K562 (cell line): ENCODE results near the gene GNAI3.

ENCODE experiments used
- FIP1L1 ChIP-seq: fragments of 200-400 bp; formaldehyde crosslinking; IDR thresholded peaks from 2 replicates; pipeline ENCODE4 v1.6.1; 2018; ENCODE audit warnings: mild to moderate bottlenecking, low read depth, low read length; ENCODE audit not compliant: poor library complexity, severe bottlenecking
- GABPA ChIP-seq: fragments of 200-800 bp; sonication (Bioruptor generic); conservative IDR thresholded peaks from 2 replicates; pipeline ENCODE4 v1.6.1; 2016; ENCODE audit warnings: low read depth, missing genetic modification characterization, missing compliant biosample characterization
- KDM5B ChIP-seq: fragments of 200-600 bp; sonication (generic); IDR thresholded peaks from 2 replicates; pipeline ENCODE4 v1.6.1; 2012; ENCODE audit warnings: low read depth, mild to moderate bottlenecking, moderate library complexity, low read length, control low read depth, inconsistent platforms; ENCODE audit not compliant: insufficient replicate concordance
- KLF16 ChIP-seq: IDR thresholded peaks from 2 replicates; pipeline ENCODE4 v1.6.1; 2016; ENCODE audit warnings: antibody characterized with exemption
- U2AF2 ChIP-seq: fragments of 200-400 bp; formaldehyde crosslinking; optimal IDR thresholded peaks from 2 replicates; pipeline ENCODE3; 2017; ENCODE audit warnings: low read depth, mild to moderate bottlenecking, low read length
- USF2 ChIP-seq: sonication (generic); formaldehyde crosslinking; IDR thresholded peaks from 2 replicates; pipeline ENCODE4 v1.5.0; 2020; ENCODE audit warnings: missing genetic modification reagents
- ZC3H4 ChIP-seq: sonication (generic); formaldehyde crosslinking; IDR thresholded peaks from 2 replicates; pipeline ENCODE4 v1.9.0; 2021; ENCODE audit warnings: missing genetic modification reagents, borderline replicate concordance
- ZNF197 ChIP-seq: fragments of 200-800 bp; sonication (Bioruptor generic); IDR thresholded peaks from 2 replicates; pipeline ENCODE4 v1.6.1; 2016; ENCODE audit warnings: low read depth, missing genetic modification characterization, missing compliant biosample characterization
- ZNF239 ChIP-seq: fragments of 250-450 bp; sonication (Bioruptor Pico); IDR thresholded peaks from 2 replicates; pipeline ENCODE4 v1.4.0; 2020; ENCODE audit warnings: mild to moderate bottlenecking
- TF ChIP-seq, protein P1 (sequence below): fragments of 450-650 bp; conservative IDR thresholded peaks from 2 replicates; pipeline ENCODE4 v1.6.1; 2016; ENCODE audit warnings: missing genetic modification characterization, low read depth, mild to moderate bottlenecking, control low read depth, missing compliant biosample characterization
- TF ChIP-seq, protein P2 (sequence below): sonication (generic); formaldehyde crosslinking; IDR thresholded peaks from 2 replicates; pipeline ENCODE4 v1.9.0; 2022; ENCODE audit warnings: mild to moderate bottlenecking, missing genetic modification reagents
- TF ChIP-seq, protein P3 (sequence below), 3 experiments: IDR thresholded peaks in 2 of 3; conservative IDR thresholded peaks in 1 of 3; 2 replicates each; pipeline ENCODE4 v1.5.1; 2011 to 2012; ENCODE audit warnings: low read length in 3 of 3, mild to moderate bottlenecking in 3 of 3, control low read depth in 2 of 3, improper control_type of control experiment in 1 of 3, inconsistent platforms in 1 of 3, low read depth in 1 of 3, mixed read lengths in 1 of 3, moderate library complexity in 1 of 3; ENCODE audit not compliant: insufficient read depth in 2 of 3

DNA sequence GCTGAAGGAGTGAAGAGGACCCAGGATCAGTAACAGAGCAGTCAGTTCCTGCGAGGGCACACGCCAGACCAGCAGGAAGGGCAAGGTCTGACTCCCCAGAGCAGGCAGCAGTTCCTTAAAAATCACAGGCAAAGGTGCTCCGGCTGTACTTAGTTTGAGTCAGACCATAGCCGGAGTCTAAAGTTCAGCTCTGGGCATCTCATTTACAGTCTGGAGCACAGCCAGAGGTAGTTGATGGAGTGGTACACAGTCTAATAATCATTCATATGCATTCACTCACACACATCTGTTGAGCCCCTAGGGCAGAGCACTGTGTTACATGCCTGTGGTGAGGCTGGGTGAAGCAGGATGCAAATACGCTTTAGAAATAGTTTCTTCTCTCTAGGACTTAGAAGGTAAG lies 31.5 kb upstream of the GNAI3 start:
- no peak for TF ChIP-seq USF2 (CRISPR knock-in tag)
- TF ChIP-seq, protein P1, sequence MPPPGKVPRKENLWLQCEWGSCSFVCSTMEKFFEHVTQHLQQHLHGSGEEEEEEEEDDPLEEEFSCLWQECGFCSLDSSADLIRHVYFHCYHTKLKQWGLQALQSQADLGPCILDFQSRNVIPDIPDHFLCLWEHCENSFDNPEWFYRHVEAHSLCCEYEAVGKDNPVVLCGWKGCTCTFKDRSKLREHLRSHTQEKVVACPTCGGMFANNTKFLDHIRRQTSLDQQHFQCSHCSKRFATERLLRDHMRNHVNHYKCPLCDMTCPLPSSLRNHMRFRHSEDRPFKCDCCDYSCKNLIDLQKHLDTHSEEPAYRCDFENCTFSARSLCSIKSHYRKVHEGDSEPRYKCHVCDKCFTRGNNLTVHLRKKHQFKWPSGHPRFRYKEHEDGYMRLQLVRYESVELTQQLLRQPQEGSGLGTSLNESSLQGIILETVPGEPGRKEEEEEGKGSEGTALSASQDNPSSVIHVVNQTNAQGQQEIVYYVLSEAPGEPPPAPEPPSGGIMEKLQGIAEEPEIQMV: no peak
- TF ChIP-seq, protein P2, sequence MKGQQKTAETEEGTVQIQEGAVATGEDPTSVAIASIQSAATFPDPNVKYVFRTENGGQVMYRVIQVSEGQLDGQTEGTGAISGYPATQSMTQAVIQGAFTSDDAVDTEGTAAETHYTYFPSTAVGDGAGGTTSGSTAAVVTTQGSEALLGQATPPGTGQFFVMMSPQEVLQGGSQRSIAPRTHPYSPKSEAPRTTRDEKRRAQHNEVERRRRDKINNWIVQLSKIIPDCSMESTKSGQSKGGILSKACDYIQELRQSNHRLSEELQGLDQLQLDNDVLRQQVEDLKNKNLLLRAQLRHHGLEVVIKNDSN: no peak
- TF ChIP-seq, protein P3, sequence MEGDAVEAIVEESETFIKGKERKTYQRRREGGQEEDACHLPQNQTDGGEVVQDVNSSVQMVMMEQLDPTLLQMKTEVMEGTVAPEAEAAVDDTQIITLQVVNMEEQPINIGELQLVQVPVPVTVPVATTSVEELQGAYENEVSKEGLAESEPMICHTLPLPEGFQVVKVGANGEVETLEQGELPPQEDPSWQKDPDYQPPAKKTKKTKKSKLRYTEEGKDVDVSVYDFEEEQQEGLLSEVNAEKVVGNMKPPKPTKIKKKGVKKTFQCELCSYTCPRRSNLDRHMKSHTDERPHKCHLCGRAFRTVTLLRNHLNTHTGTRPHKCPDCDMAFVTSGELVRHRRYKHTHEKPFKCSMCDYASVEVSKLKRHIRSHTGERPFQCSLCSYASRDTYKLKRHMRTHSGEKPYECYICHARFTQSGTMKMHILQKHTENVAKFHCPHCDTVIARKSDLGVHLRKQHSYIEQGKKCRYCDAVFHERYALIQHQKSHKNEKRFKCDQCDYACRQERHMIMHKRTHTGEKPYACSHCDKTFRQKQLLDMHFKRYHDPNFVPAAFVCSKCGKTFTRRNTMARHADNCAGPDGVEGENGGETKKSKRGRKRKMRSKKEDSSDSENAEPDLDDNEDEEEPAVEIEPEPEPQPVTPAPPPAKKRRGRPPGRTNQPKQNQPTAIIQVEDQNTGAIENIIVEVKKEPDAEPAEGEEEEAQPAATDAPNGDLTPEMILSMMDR (IDR thresholded peaks at IDR 0.05 in 2 of 3, conservative IDR thresholded peaks at IDR 0.05 in 1 of 3; ENCODE audit: insufficient read depth in 2 of 3, low read depth in 1 of 3, low read length in 3 of 3): no peak
- no peak for TF ChIP-seq KDM5B
- no peak for TF ChIP-seq GABPA
- TF ChIP-seq ZNF197: no peak
- TF ChIP-seq FIP1L1: no peak
- TF ChIP-seq U2AF2: no peak
- no peak for TF ChIP-seq ZC3H4 (CRISPR knock-in tag)
- TF ChIP-seq KLF16: no peak
- no peak for TF ChIP-seq ZNF239 (CRISPR knock-in tag)
